HCT116 (cell line): Measurements from ENCODE around the gene PPP1R37. TPM values are rescaled to one million over a fixed set of nuclear protein-coding genes. Genes with fewer than 3 reads are reported as not detected.

Experiments
- ATAC-seq: fragments of 200-7000 bp; cut with Tn5 transposase; 2 replicates; pipeline ENCODE4 v1.9.1; 2020; ENCODE audit warnings: mild to moderate bottlenecking, moderate library complexity
- BruUV-seq: library from RNA; stranded (reverse); fragments of 400-500 nt; replicated peaks from 2 replicates; lab custom pipeline; 2021; lab: Mats Ljungman, UMichigan
- CTCF ChIA-PET: fragments of 300-600 bp; sonication (Branson Sonifier 250); formaldehyde crosslinking; loops from one replicate; lab custom pipeline; 2021; ENCODE audit warnings: antibody characterized with exemption; lab: Charles Lee
- POLR2A ChIA-PET: fragments of 300-600, 350-600 bp; sonication (Branson Sonifier 250); formaldehyde crosslinking; loops from one replicate; lab custom pipeline; 2021; ENCODE audit warnings: antibody characterized with exemption; lab: Charles Lee
- RAD21 ChIA-PET, 2 experiments: fragments of 300-600 bp; sonication (Branson Sonifier 250); formaldehyde crosslinking; loops; one replicate each; lab custom pipeline; 2023; ENCODE audit warnings: low total read pairs in 2 of 2; ENCODE audit not compliant: uncharacterized antibody in 2 of 2, unreplicated experiment in 2 of 2, low non-redundant PET in 1 of 2; lab: Charles Lee
- DNase-seq: peaks from one replicate; pipeline ENCODE4 v3.0.0-alpha.2; 2010; ENCODE audit warnings: low read depth, low spot score
- H2AFZ ChIP-seq: fragments of 200-600 bp; shearing (Covaris generic), sonication (generic); 2 replicates; pipeline ENCODE4 v1.6.1; 2017; ENCODE audit warnings: low read depth, mixed run types, mixed read lengths, antibody characterized with exemption, low read length; ENCODE audit not compliant: poor library complexity, severe bottlenecking
- H3K27ac ChIP-seq: 2 replicates; pipeline ENCODE4 v1.5.1; 2012; ENCODE audit warnings: low read depth, low read length
- H3K27me3 ChIP-seq: fragments of 200-600 bp; sonication (generic); 2 replicates; pipeline ENCODE4 v1.6.1; 2016; ENCODE audit warnings: mixed run types, low read length, mixed read lengths; ENCODE audit not compliant: insufficient read depth
- H3K36me3 ChIP-seq, 2 experiments: fragments of 200-500 bp in 1 of 2; fragments of 200-600 bp in 1 of 2; sonication (Bioruptor generic) in 1 of 2; sonication (generic) in 1 of 2; 2 replicates each; pipeline versions ENCODE4 v1.5.1 to v1.6.1; 2014 to 2016; ENCODE audit warnings: low read length in 2 of 2, inconsistent platforms in 1 of 2, mixed read lengths in 1 of 2, mixed run types in 1 of 2; ENCODE audit not compliant: insufficient read depth in 2 of 2, control insufficient read depth in 1 of 2
- H3K4me1 ChIP-seq, 2 experiments: fragments of 200-600 bp in 1 of 2; sonication (generic) in 1 of 2; 2 replicates each; pipeline versions ENCODE4 v1.5.1 to v1.6.1; 2012 to 2017; ENCODE audit warnings: low read length in 2 of 2, inconsistent platforms in 1 of 2, mild to moderate bottlenecking in 1 of 2, mixed read lengths in 1 of 2, mixed run types in 1 of 2, moderate library complexity in 1 of 2; ENCODE audit not compliant: insufficient read depth in 2 of 2, control insufficient read depth in 1 of 2
- H3K4me2 ChIP-seq: fragments of 200-600 bp; sonication (generic); 2 replicates; pipeline ENCODE4 v1.6.1; 2017; ENCODE audit warnings: mixed run types, low read length, mixed read lengths
- H3K4me3 ChIP-seq, 2 experiments: fragments of 200-600 bp in 1 of 2; sonication (generic) in 1 of 2; replicated peaks in 1 of 2; 2 replicates each; pipeline ENCODE4 v1.5.1; 2011 to 2016; ENCODE audit warnings: low read length in 2 of 2, control low read depth in 1 of 2, low read depth in 1 of 2, mild to moderate bottlenecking in 1 of 2, mixed read lengths in 1 of 2, mixed run types in 1 of 2
- H3K79me2 ChIP-seq: fragments of 200-600 bp; sonication (generic); 2 replicates; pipeline ENCODE4 v1.6.1; 2017; ENCODE audit warnings: mild to moderate bottlenecking, mixed run types, low read length, moderate library complexity, mixed read lengths; ENCODE audit not compliant: insufficient read depth
- H3K9ac ChIP-seq: fragments of 200-600 bp; sonication (generic); 2 replicates; pipeline ENCODE4 v1.6.1; 2016; ENCODE audit warnings: low read length, mixed read lengths
- H3K9me2 ChIP-seq: fragments of 200-600 bp; sonication (generic), shearing (Covaris generic); 2 replicates; pipeline ENCODE4 v1.6.1; 2017; ENCODE audit warnings: mixed run types, mild to moderate bottlenecking, moderate library complexity; ENCODE audit not compliant: insufficient read depth
- H3K9me3 ChIP-seq, 2 experiments: fragments of 200-500 bp in 1 of 2; fragments of 200-600 bp in 1 of 2; sonication (Bioruptor generic) in 1 of 2; sonication (generic) in 1 of 2; 2 replicates each; pipeline ENCODE4 v1.6.1; 2014 to 2017; ENCODE audit warnings: low read length in 2 of 2, mixed read lengths in 2 of 2, inconsistent platforms in 1 of 2, low read depth in 1 of 2, mild to moderate bottlenecking in 1 of 2, mixed run types in 1 of 2, moderate library complexity in 1 of 2; ENCODE audit not compliant: control insufficient read depth in 1 of 2, insufficient read depth in 1 of 2
- H4K20me1 ChIP-seq: fragments of 200-600 bp; sonication (generic), shearing (Covaris generic); 2 replicates; pipeline ENCODE4 v1.6.1; 2017; ENCODE audit warnings: mixed run types, mild to moderate bottlenecking, moderate library complexity; ENCODE audit not compliant: insufficient read depth
- ATF3 ChIP-seq: IDR thresholded peaks from 2 replicates; pipeline ENCODE4 v1.6.1; 2012
- CBX3 ChIP-seq: IDR thresholded peaks from 2 replicates; pipeline ENCODE4 v1.6.1; 2012; ENCODE audit warnings: low read depth
- CEBPB ChIP-seq: IDR thresholded peaks from 2 replicates; pipeline ENCODE4 v1.6.1; 2012; ENCODE audit warnings: low read depth
- CTCF ChIP-seq, 3 experiments: fragments of 200-600 bp in 1 of 3; sonication (generic) in 1 of 3; IDR thresholded peaks in 2 of 3; conservative IDR thresholded peaks in 1 of 3; 2 replicates each; pipeline ENCODE4 v1.5.1; 2012 to 2017; ENCODE audit warnings: low read depth in 2 of 3, low read length in 2 of 3, antibody characterized with exemption in 1 of 3, borderline replicate concordance in 1 of 3, control low read depth in 1 of 3, mild to moderate bottlenecking in 1 of 3, mixed read lengths in 1 of 3, mixed run types in 1 of 3, moderate library complexity in 1 of 3; ENCODE audit not compliant: insufficient read depth in 1 of 3
- EGR1 ChIP-seq: IDR thresholded peaks from 2 replicates; pipeline ENCODE4 v1.6.1; 2012; ENCODE audit warnings: low read depth
- ELF1 ChIP-seq: IDR thresholded peaks from 2 replicates; pipeline ENCODE4 v1.6.1; 2012; ENCODE audit warnings: low read depth, borderline replicate concordance
- EZH2 ChIP-seq: fragments of 200-600 bp; sonication (generic); IDR thresholded peaks from 2 replicates; pipeline ENCODE4 v1.6.1; 2017; ENCODE audit warnings: antibody characterized with exemption, mixed run types
- EZH2phosphoT487 ChIP-seq: fragments of 200-600 bp; IDR thresholded peaks from 2 replicates; pipeline ENCODE4 v1.6.1; 2018; ENCODE audit warnings: antibody characterized with exemption, borderline replicate concordance
- JUND ChIP-seq: IDR thresholded peaks from 2 replicates; pipeline ENCODE4 v1.6.1; 2012
- MAX ChIP-seq: IDR thresholded peaks from 2 replicates; pipeline ENCODE4 v1.6.1; 2012
- POLR2AphosphoS5 ChIP-seq: IDR thresholded peaks from 2 replicates; pipeline ENCODE4 v1.6.1; 2011; ENCODE audit warnings: mild to moderate bottlenecking, low read depth, low read length, moderate library complexity
- RAD21 ChIP-seq: IDR thresholded peaks from 2 replicates; pipeline ENCODE4 v1.6.1; 2012; ENCODE audit warnings: low read depth, mild to moderate bottlenecking
- REST ChIP-seq: IDR thresholded peaks from 2 replicates; pipeline ENCODE4 v1.6.1; 2012; ENCODE audit warnings: low read depth
- SP1 ChIP-seq: IDR thresholded peaks from 2 replicates; pipeline ENCODE4 v1.6.1; 2012; ENCODE audit warnings: low read depth
- SRF ChIP-seq: IDR thresholded peaks from 2 replicates; pipeline ENCODE4 v1.6.1; 2012; ENCODE audit warnings: low read depth
- TCF7L2 ChIP-seq: IDR thresholded peaks from 2 replicates; pipeline ENCODE4 v1.7.0; 2011; ENCODE audit warnings: borderline replicate concordance, inconsistent platforms; ENCODE audit not compliant: insufficient read depth, insufficient read length; ENCODE audit errors: extremely low read depth
- YY1 ChIP-seq: IDR thresholded peaks from 2 replicates; pipeline ENCODE4 v1.6.1; 2011; ENCODE audit warnings: low read length, low read depth, moderate library complexity, mild to moderate bottlenecking; ENCODE audit not compliant: insufficient replicate concordance; ENCODE audit errors: extremely low read depth
- ZBTB33 ChIP-seq: IDR thresholded peaks from 2 replicates; pipeline ENCODE4 v1.6.1; 2011; ENCODE audit warnings: mild to moderate bottlenecking, low read length, moderate library complexity; ENCODE audit not compliant: insufficient replicate concordance; ENCODE audit errors: extremely low read depth
- ZFX ChIP-seq: fragments of 450-650 bp; IDR thresholded peaks from 2 replicates; pipeline ENCODE4 v1.6.1; 2017
- intact Hi-C: fragments of 100-400 bp; cut with micrococcal nuclease; formaldehyde crosslinking; loops from 2 replicates; pipeline ENCODE4 v1.10.0; 2022
- total RNA-seq: library from RNA; stranded (reverse); gene quantifications from one replicate; pipeline ENCODE4 v1.2.1, GENCODE V29; 2021; ENCODE audit not compliant: unreplicated experiment

The PPP1R37 gene
- total RNA-seq, 1 experiment from 2014 or later: 32.7 TPM

GRCh38 chr19:45130888-45131615 is 38.1 kb downstream of the PPP1R37 start:
- H3K9me3 ChIP-seq: no peaks in the 10 kb centered on the region
- H3K36me3 ChIP-seq: no peaks in the 10 kb centered on the region
- H3K4me2 ChIP-seq: peak overlapping the region; percentile 40
- H3K27me3 ChIP-seq: no peaks in the 10 kb centered on the region
- peaks cover 58% of the 10 kb centered on the region for H3K79me2 ChIP-seq
- H3K27ac ChIP-seq: no peak overlapping the region
- ChIA-PET RAD21 (interaction anchor here in 1 of 2 experiments (0.9 kb wide), 1 partner anchor 560 kb away, joined by 3 read pairs; no protein-coding TSS in a partner anchor), CTCF (interaction anchor here (0.6 to 1.5 kb wide), 5 partner anchors 13 to 47 kb away, joined by 3 to 4 read pairs (median 3); partner anchors contain the start of genes BLOC1S3, PPP1R37 and TRAPPC6A), POLR2A (no interaction called here)
- H4K20me1 ChIP-seq: no peaks in the 10 kb centered on the region
- no peak overlapping the region for H3K4me3 ChIP-seq
- ATAC-seq (peak; percentile 85), DNase-seq (peak; percentile 19)
- H3K9ac ChIP-seq: no peak overlapping the region
- H3K9me2 ChIP-seq: no peaks in the 10 kb centered on the region
- intact Hi-C loops: no loop called here
- H3K4me1 ChIP-seq: peaks cover 12 to 20% of the 10 kb centered on the region in 2 experiments; a peak in 3 of 4 replicates
- no TSS peak for BruUV-seq
- H2AFZ ChIP-seq: no peak overlapping the region
- no peak for TF ChIP-seq MAX
- no peak for TF ChIP-seq EZH2
- no peak for TF ChIP-seq SRF
- TF ChIP-seq TCF7L2: peak; percentile 70
- TF ChIP-seq ATF3: no peak
- no peak for TF ChIP-seq ELF1
- peak; percentile 86 for TF ChIP-seq EGR1
- TF ChIP-seq YY1: no peak
- TF ChIP-seq REST: no peak
- TF ChIP-seq ZBTB33: no peak
- no peak for TF ChIP-seq ZFX
- TF ChIP-seq SP1: no peak; the same call in 1 of the 2 replicates
- peak; percentile 11 to 49 (median 48); a peak in 4 of 6 replicates for TF ChIP-seq CTCF (IDR thresholded peaks at IDR 0.05 in 2 of 3, conservative IDR thresholded peaks at IDR 0.05 in 1 of 3; ENCODE audit: borderline replicate concordance in 1 of 3, insufficient read depth in 1 of 3, low read depth in 2 of 3, low read length in 2 of 3)
- TF ChIP-seq RAD21: peak; percentile 52
- TF ChIP-seq EZH2phosphoT487: no peak
- no peak; the same call in 1 of the 2 replicates for TF ChIP-seq JUND
- no peak for TF ChIP-seq CEBPB
- no peak for TF ChIP-seq POLR2AphosphoS5
- TF ChIP-seq CBX3: no peak
